Ishikawa (cell line): Measurements from ENCODE around the gene DGLUCY.

Experiments used
- CEBPB ChIP-seq: IDR thresholded peaks from 2 replicates; pipeline ENCODE4 v1.6.1; 2012
- CREB1 ChIP-seq: IDR thresholded peaks from 2 replicates; pipeline ENCODE4 v1.6.1; 2012; ENCODE audit warnings: low read depth
- EGR1 ChIP-seq: IDR thresholded peaks from 2 replicates; pipeline ENCODE4 v1.6.1; 2012
- EP300 ChIP-seq: IDR thresholded peaks from 2 replicates; pipeline ENCODE4 v1.6.1; 2012; ENCODE audit warnings: borderline replicate concordance
- NFIC ChIP-seq: IDR thresholded peaks from 2 replicates; pipeline ENCODE4 v1.6.1; 2012
- RAD21 ChIP-seq: IDR thresholded peaks from 2 replicates; pipeline ENCODE4 v1.6.1; 2012; ENCODE audit warnings: low read depth
- TAF1 ChIP-seq: IDR thresholded peaks from 2 replicates; pipeline ENCODE4 v1.6.1; 2012; ENCODE audit warnings: low read depth, mild to moderate bottlenecking
- TEAD4 ChIP-seq: IDR thresholded peaks from 2 replicates; pipeline ENCODE4 v1.6.1; 2012
- USF1 ChIP-seq: IDR thresholded peaks from 2 replicates; pipeline ENCODE4 v1.6.1; 2012
- YY1 ChIP-seq: IDR thresholded peaks from 2 replicates; pipeline ENCODE4 v1.6.1; 2012; ENCODE audit warnings: low read depth
- ZBTB7A ChIP-seq: IDR thresholded peaks from 2 replicates; pipeline ENCODE4 v1.6.1; 2012; ENCODE audit warnings: low read depth
- TF ChIP-seq, protein P1 (sequence below): IDR thresholded peaks from 2 replicates; pipeline ENCODE4 v1.6.1; 2012; ENCODE audit warnings: low read depth, mild to moderate bottlenecking
- TF ChIP-seq, protein P2 (sequence below): IDR thresholded peaks from 2 replicates; pipeline ENCODE4 v1.6.1; 2012

- TF ChIP-seq, protein P1, sequence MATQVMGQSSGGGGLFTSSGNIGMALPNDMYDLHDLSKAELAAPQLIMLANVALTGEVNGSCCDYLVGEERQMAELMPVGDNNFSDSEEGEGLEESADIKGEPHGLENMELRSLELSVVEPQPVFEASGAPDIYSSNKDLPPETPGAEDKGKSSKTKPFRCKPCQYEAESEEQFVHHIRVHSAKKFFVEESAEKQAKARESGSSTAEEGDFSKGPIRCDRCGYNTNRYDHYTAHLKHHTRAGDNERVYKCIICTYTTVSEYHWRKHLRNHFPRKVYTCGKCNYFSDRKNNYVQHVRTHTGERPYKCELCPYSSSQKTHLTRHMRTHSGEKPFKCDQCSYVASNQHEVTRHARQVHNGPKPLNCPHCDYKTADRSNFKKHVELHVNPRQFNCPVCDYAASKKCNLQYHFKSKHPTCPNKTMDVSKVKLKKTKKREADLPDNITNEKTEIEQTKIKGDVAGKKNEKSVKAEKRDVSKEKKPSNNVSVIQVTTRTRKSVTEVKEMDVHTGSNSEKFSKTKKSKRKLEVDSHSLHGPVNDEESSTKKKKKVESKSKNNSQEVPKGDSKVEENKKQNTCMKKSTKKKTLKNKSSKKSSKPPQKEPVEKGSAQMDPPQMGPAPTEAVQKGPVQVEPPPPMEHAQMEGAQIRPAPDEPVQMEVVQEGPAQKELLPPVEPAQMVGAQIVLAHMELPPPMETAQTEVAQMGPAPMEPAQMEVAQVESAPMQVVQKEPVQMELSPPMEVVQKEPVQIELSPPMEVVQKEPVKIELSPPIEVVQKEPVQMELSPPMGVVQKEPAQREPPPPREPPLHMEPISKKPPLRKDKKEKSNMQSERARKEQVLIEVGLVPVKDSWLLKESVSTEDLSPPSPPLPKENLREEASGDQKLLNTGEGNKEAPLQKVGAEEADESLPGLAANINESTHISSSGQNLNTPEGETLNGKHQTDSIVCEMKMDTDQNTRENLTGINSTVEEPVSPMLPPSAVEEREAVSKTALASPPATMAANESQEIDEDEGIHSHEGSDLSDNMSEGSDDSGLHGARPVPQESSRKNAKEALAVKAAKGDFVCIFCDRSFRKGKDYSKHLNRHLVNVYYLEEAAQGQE = no peak
- no peak for TF ChIP-seq CEBPB
- no peak for TF ChIP-seq YY1
- TF ChIP-seq EP300 = no peak
- TF ChIP-seq TEAD4 = no peak
- no peak for TF ChIP-seq CREB1
- TF ChIP-seq TAF1 = no peak
- TF ChIP-seq, protein P2, sequence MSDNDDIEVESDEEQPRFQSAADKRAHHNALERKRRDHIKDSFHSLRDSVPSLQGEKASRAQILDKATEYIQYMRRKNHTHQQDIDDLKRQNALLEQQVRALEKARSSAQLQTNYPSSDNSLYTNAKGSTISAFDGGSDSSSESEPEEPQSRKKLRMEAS = no peak
- TF ChIP-seq EGR1 = no peak
- TF ChIP-seq ZBTB7A = peak; percentile 73; the same call in 1 of the 2 replicates
- TF ChIP-seq NFIC = no peak
- TF ChIP-seq USF1 = no peak
- TF ChIP-seq RAD21 = no peak
Measured at GRCh38 chr14:91253795-91254323, 140.0 kb downstream of the DGLUCY start.
